HepG2 (cell line): ENCODE measurements around the gene AP4S1. TPM values are rescaled to one million over a fixed set of nuclear protein-coding genes. Genes with fewer than 3 reads are reported as not detected.
"Not testable (repeated sequence)": the region's sequence is repeated elsewhere in the genome, so short reads cannot be mapped to it uniquely, and the experiment has no call there.

Experiments
- ATAC-seq: fragments of 200-7000 bp; cut with Tn5 transposase; 3 replicates; pipeline ENCODE4 v1.9.1; 2020; ENCODE audit warnings: mild to moderate bottlenecking, moderate library complexity
- BruUV-seq: library from RNA; stranded (reverse); fragments of 400-500 nt; replicated peaks from 2 replicates; lab custom pipeline; 2021; lab: Mats Ljungman, UMichigan
- CTCF ChIA-PET: fragments of 300-600 bp; formaldehyde crosslinking; extraction: SDS; loops from one replicate; lab custom pipeline; 2021; ENCODE audit warnings: low total read pairs, inconsistent platforms, low intra/inter-chr PET ratio; lab: Yijun Ruan, JAX
- POLR2A ChIA-PET: fragments of 350-600 bp; sonication (Branson Sonifier 250); formaldehyde crosslinking; loops from one replicate; lab custom pipeline; 2020; ENCODE audit warnings: antibody characterized with exemption, inconsistent platforms; lab: Yijun Ruan, JAX
- DNase-seq: peaks from one replicate; pipeline ENCODE4 v3.0.0-alpha.2; 2015; ENCODE audit warnings: low spot score
- FAIRE-seq: peaks from 3 replicates; lab custom pipeline; 2011; peaks lifted over from hg19 to GRCh38; lab: Jason Lieb, UNC
- H2AFZ ChIP-seq: one replicate; pipeline ENCODE4 v1.6.1; 2011; ENCODE audit warnings: low read length, inconsistent platforms
- H3K27ac ChIP-seq: fragments of 300-600 bp; 3 replicates; pipeline ENCODE4 v1.8.0; 2011; ENCODE audit warnings: mixed run types, mild to moderate bottlenecking, mixed read lengths, low read length, inconsistent platforms; ENCODE audit not compliant: insufficient read depth; ENCODE audit errors: extremely low read length
- H3K27me3 ChIP-seq, 2 experiments: fragments of 200-600 bp in 1 of 2; 2 replicates in 1 of 2; 3 replicates in 1 of 2; pipeline versions ENCODE4 v1.6.0 to v1.8.0; 2011; ENCODE audit warnings: low read length in 2 of 2, mild to moderate bottlenecking in 2 of 2, moderate library complexity in 2 of 2, inconsistent platforms in 1 of 2; ENCODE audit not compliant: insufficient read depth in 2 of 2, control insufficient read depth in 1 of 2
- H3K36me3 ChIP-seq, 2 experiments: fragments of 200-600 bp in 1 of 2; replicated peaks in 1 of 2; 2 replicates in 1 of 2; 3 replicates in 1 of 2; pipeline versions ENCODE4 v1.5.1 to v1.8.0; 2011; ENCODE audit warnings: low read length in 2 of 2, inconsistent platforms in 1 of 2; ENCODE audit not compliant: insufficient read depth in 2 of 2, control insufficient read depth in 1 of 2
- H3K4me1 ChIP-seq: 2 replicates; pipeline ENCODE4 v1.5.1; 2012; ENCODE audit warnings: low read length, inconsistent platforms; ENCODE audit not compliant: insufficient read depth
- H3K4me2 ChIP-seq: 2 replicates; pipeline ENCODE4 v1.6.0; 2011; ENCODE audit warnings: low read depth, low read length, inconsistent platforms
- H3K4me3 ChIP-seq, 3 experiments: fragments of 200-600 bp in 1 of 3; sonication (generic), shearing (Covaris generic) in 1 of 3; replicated peaks in 1 of 3; 2 replicates each; pipeline ENCODE4 v1.5.1; 2011 to 2016; ENCODE audit warnings: low read length in 3 of 3, inconsistent platforms in 2 of 3, low read depth in 2 of 3, mild to moderate bottlenecking in 2 of 3, control low read depth in 1 of 3, mixed read lengths in 1 of 3; ENCODE audit not compliant: insufficient read depth in 1 of 3
- H3K79me2 ChIP-seq: one replicate; pipeline ENCODE4 v1.6.1; 2011; ENCODE audit warnings: low read length, inconsistent platforms; ENCODE audit not compliant: insufficient read depth
- H3K9ac ChIP-seq: 2 replicates; pipeline ENCODE4 v1.6.0; 2011; ENCODE audit warnings: mild to moderate bottlenecking, low read depth, low read length, inconsistent platforms; ENCODE audit not compliant: insufficient read depth
- H3K9me3 ChIP-seq: 2 replicates; pipeline ENCODE4 v1.5.1; 2012; ENCODE audit warnings: mild to moderate bottlenecking, low read length
- H4K20me1 ChIP-seq: 2 replicates; pipeline ENCODE4 v1.6.0; 2011; ENCODE audit warnings: inconsistent platforms, mild to moderate bottlenecking, low read length, moderate library complexity; ENCODE audit not compliant: insufficient read depth
- NFE2L2 ChIP-seq: fragments of 150-350 bp; IDR thresholded peaks from 2 replicates; pipeline ENCODE4 v1.6.1; 2014; ENCODE audit warnings: low read length
- PHF20 ChIP-seq: sonication (generic); formaldehyde crosslinking; IDR thresholded peaks from 2 replicates; pipeline ENCODE4 v1.5.0; 2020; ENCODE audit warnings: mild to moderate bottlenecking, missing genetic modification reagents
- RBM22 ChIP-seq: fragments of 200-400 bp; formaldehyde crosslinking; optimal IDR thresholded peaks from 2 replicates; pipeline ENCODE3; 2017; ENCODE audit warnings: mild to moderate bottlenecking, low read length, moderate library complexity
- ZBTB21 ChIP-seq: sonication (generic); formaldehyde crosslinking; IDR thresholded peaks from 2 replicates; pipeline ENCODE4 v1.4.0; 2020; ENCODE audit warnings: missing genetic modification reagents
- ZNF296 ChIP-seq: sonication (generic); formaldehyde crosslinking; conservative IDR thresholded peaks from 2 replicates; pipeline ENCODE4 v1.5.0; 2020; ENCODE audit warnings: mild to moderate bottlenecking, missing genetic modification reagents
- ZNF431 ChIP-seq: sonication (generic); formaldehyde crosslinking; IDR thresholded peaks from 2 replicates; pipeline ENCODE4 v1.9.0; 2022; ENCODE audit warnings: missing genetic modification reagents, low read depth, mild to moderate bottlenecking, borderline replicate concordance
- ZNF432 ChIP-seq: sonication (generic); formaldehyde crosslinking; IDR thresholded peaks from 2 replicates; pipeline ENCODE4 v1.5.0; 2020; ENCODE audit warnings: missing genetic modification reagents, mild to moderate bottlenecking, borderline replicate concordance
- ZNF558 ChIP-seq: sonication (generic); formaldehyde crosslinking; IDR thresholded peaks from 2 replicates; pipeline ENCODE4 v1.9.0; 2022; ENCODE audit warnings: mild to moderate bottlenecking, missing genetic modification reagents, borderline replicate concordance
- ZNF619 ChIP-seq: sonication (generic); formaldehyde crosslinking; IDR thresholded peaks from 2 replicates; pipeline ENCODE4 v1.4.0; 2020; ENCODE audit warnings: mild to moderate bottlenecking, missing genetic modification reagents
- ZNF737 ChIP-seq: sonication (generic); formaldehyde crosslinking; IDR thresholded peaks from 2 replicates; pipeline ENCODE4 v1.5.0; 2020; ENCODE audit warnings: missing genetic modification reagents, mild to moderate bottlenecking, borderline replicate concordance
- ZNF75D ChIP-seq: sonication (generic); formaldehyde crosslinking; IDR thresholded peaks from 2 replicates; pipeline ENCODE4 v1.8.1; 2023; ENCODE audit warnings: missing genetic modification reagents, mild to moderate bottlenecking, borderline replicate concordance
- ZNF777 ChIP-seq: sonication (generic); formaldehyde crosslinking; IDR thresholded peaks from 2 replicates; pipeline ENCODE4 v1.4.0; 2020; ENCODE audit warnings: missing genetic modification reagents
- WGBS: methylation state at CpG from one replicate; pipeline ENCODE4 v1.1.6; 2017; ENCODE audit warnings: low lambda C conversion rate; 5-methylcytosine and 5-hydroxymethylcytosine counted together
- in situ Hi-C: cut with HindIII; loops from 2 replicates; pipeline ENCODE4 v1.10.0; 2017; ENCODE audit warnings: low pct_unique_long_range_greater_than_20kb; ENCODE audit not compliant: extremely low pct_ligation_motif_present
- intact Hi-C: fragments of 100-400 bp; cut with micrococcal nuclease; formaldehyde crosslinking; loops from one replicate; pipeline ENCODE4 v1.10.0; 2022; ENCODE audit not compliant: unreplicated experiment
- polyA plus RNA-seq, 8 experiments: library from polyadenylated mRNA; depleted of rRNA in 3 of 8; stranded (reverse) in 7 of 8; unstranded in 1 of 8; fragments of >200 nt; fragmentation: Illumina TruSeq in 4 of 8; extraction: Trizol in 4 of 8; gene quantifications; 2 replicates each; pipeline versions ENCODE4 v1.2.1 to v1.2.3, GENCODE V29; 2011 to 2016; ENCODE audit warnings: low read depth in 4 of 8, missing spikeins in 1 of 8, mixed read lengths in 1 of 8; ENCODE audit not compliant: insufficient read depth in 1 of 8
- total RNA-seq, 5 experiments: library from RNA; depleted of rRNA; stranded (reverse); fragments of >200 nt; fragmentation: Illumina TruSeq; extraction: Trizol; gene quantifications; 2 replicates each; pipeline ENCODE4 v1.2.3, GENCODE V29; 2016; ENCODE audit warnings: low read depth in 1 of 5
- TF ChIP-seq, protein P1 (sequence below): sonication (generic); formaldehyde crosslinking; IDR thresholded peaks from 2 replicates; pipeline ENCODE4; 2020; ENCODE audit warnings: missing genetic modification reagents, mild to moderate bottlenecking, borderline replicate concordance

AP4S1 gene
- total and polyA plus RNA-seq, 2 of the 13 experiments (the other 11 are each of a cell fraction or from before 2014, with no cell fraction given): 3.9 to 21.1 TPM

DNA sequence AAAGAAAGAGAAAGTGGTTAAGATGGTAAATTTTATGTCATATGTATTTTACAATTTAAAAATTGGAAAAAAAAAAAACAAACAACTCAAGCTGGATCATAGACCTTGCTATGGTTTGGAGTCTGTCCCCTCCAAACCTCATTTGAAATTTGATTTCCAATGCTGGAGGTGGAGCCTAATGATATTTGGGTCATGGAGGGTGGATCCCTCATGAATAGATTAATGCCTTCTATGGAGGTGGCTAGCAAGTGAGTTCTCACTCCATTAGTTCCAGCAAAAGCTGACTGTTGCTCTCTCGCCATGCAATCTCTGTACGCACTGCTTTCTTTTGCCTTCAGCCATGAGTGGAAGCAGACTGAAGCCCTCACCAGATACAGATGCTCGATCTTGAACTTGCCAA is 22.2 kb upstream of the AP4S1 start:
- WGBS: 97% methylated on average over 3 of the region's 3 CpGs
- in situ Hi-C loops: no loop called here
- H3K27me3 ChIP-seq: no peaks in the 10 kb centered on the region
- H3K36me3 ChIP-seq: peaks cover 31 to 77% of the 10 kb centered on the region in 2 experiments
- H2AFZ ChIP-seq: no peak overlapping the region
- ATAC-seq (no peak; the same call in 2 of the 3 replicates), DNase-seq (no peak), FAIRE-seq (no peak)
- intact Hi-C loops: no loop called here
- CTCF ChIA-PET: no interaction called here
- peaks cover 67% of the 10 kb centered on the region for H4K20me1 ChIP-seq
- no peak overlapping the region for H3K27ac ChIP-seq
- BruUV-seq: no TSS peak
- no peak overlapping the region for H3K4me2 ChIP-seq
- no peak overlapping the region for H3K9ac ChIP-seq
- POLR2A ChIA-PET: interaction anchor here (1.0 to 2.7 kb wide), 3 partner anchors 13 to 23 kb away, joined by 3 to 12 read pairs (median 3); partner anchors contain the start of genes AP4S1 and STRN3
- peaks cover 94% of the 10 kb centered on the region for H3K79me2 ChIP-seq
- peaks cover 14% of the 10 kb centered on the region for H3K9me3 ChIP-seq
- TF ChIP-seq ZBTB21 (no peak), ZNF558 (no peak), ZNF619 (CRISPR knock-in tag) (peak; percentile 32; the same call in 1 of the 2 replicates), RBM22 (peak; percentile 65)
- peaks cover 14% of the 10 kb centered on the region; the same call in 1 of the 2 replicates for H3K4me1 ChIP-seq
- no peak overlapping the region for H3K4me3 ChIP-seq

DNA sequence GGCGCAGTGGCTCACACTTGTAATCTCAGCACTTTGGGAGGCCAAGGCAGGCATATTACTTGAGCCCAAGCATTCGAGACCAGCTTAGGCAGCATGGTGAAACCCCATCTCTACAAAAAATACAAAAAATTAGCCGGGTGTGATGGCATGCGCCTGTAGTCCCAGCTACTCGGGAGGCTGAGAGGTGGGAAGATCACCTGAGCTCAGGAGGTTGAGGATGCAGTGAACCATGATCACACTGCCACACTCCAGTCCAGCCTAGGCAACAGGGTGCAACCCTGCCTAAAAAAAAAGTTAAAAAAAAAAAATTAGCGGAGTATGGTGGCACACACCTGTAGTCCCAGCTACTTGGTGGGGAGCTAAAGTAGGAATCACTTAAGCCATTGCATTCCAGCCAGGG is 21.4 kb upstream of the AP4S1 start:
- H3K4me2 ChIP-seq, FAIRE-seq, H2AFZ ChIP-seq, intact Hi-C loops, H3K9me3 ChIP-seq, H3K27ac ChIP-seq, H3K27me3 ChIP-seq, in situ Hi-C loops, CTCF ChIA-PET, BruUV-seq, H3K9ac ChIP-seq, H3K4me3 ChIP-seq, DNase-seq: not testable (repeated sequence)
- ATAC-seq: peak; percentile 11
- Histone ChIP-seq H3K36me3 (peaks cover 24 to 74% of the 10 kb centered on the region in 2 experiments), H3K4me1 (peaks cover 14% of the 10 kb centered on the region; the same call in 1 of the 2 replicates), H4K20me1 (peaks cover 68% of the 10 kb centered on the region), H3K79me2 (peaks cover 94% of the 10 kb centered on the region)
- 98% methylated on average over 6 of the region's 6 CpGs for WGBS
- POLR2A ChIA-PET: interaction anchor here (1.0 to 2.7 kb wide), 2 partner anchors 14 to 22 kb away, joined by 3 to 12 read pairs; partner anchors contain the start of genes AP4S1 and STRN3
- TF ChIP-seq ZNF296 (CRISPR knock-in tag) (0 out of 2 replicates have a peak, but pooled peaks have one; percentile 67), ZNF558 (peak; percentile 57; the same call in 1 of the 2 replicates), PHF20 (CRISPR knock-in tag) (peak; percentile 40; the same call in 1 of the 2 replicates), ZNF75D (CRISPR knock-in tag) (0 out of 2 replicates have a peak, but pooled peaks have one; percentile 62), ZNF777 (CRISPR knock-in tag) (0 out of 2 replicates have a peak, but pooled peaks have one; percentile 30), ZNF432 (CRISPR knock-in tag) (peak; percentile 59; the same call in 1 of the 2 replicates), NFE2L2 (0 out of 2 replicates have a peak, but pooled peaks have one; percentile 2), ZNF737 (peak; percentile 65; the same call in 1 of the 2 replicates), ZNF431 (CRISPR knock-in tag) (0 out of 2 replicates have a peak, but pooled peaks have one; percentile 37)
- TF ChIP-seq, protein P1, sequence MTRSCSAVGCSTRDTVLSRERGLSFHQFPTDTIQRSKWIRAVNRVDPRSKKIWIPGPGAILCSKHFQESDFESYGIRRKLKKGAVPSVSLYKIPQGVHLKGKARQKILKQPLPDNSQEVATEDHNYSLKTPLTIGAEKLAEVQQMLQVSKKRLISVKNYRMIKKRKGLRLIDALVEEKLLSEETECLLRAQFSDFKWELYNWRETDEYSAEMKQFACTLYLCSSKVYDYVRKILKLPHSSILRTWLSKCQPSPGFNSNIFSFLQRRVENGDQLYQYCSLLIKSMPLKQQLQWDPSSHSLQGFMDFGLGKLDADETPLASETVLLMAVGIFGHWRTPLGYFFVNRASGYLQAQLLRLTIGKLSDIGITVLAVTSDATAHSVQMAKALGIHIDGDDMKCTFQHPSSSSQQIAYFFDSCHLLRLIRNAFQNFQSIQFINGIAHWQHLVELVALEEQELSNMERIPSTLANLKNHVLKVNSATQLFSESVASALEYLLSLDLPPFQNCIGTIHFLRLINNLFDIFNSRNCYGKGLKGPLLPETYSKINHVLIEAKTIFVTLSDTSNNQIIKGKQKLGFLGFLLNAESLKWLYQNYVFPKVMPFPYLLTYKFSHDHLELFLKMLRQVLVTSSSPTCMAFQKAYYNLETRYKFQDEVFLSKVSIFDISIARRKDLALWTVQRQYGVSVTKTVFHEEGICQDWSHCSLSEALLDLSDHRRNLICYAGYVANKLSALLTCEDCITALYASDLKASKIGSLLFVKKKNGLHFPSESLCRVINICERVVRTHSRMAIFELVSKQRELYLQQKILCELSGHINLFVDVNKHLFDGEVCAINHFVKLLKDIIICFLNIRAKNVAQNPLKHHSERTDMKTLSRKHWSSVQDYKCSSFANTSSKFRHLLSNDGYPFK (CRISPR knock-in tag): 0 out of 2 replicates have a peak, but pooled peaks have one; percentile 1
